RWPE2 (cell line): ENCODE results near the gene NOP9.

Source experiments
- ATAC-seq: fragments of 200-7000 bp; cut with Tn5 transposase; 3 replicates; pipeline ENCODE4 v1.9.1; 2021; ENCODE audit warnings: low read depth
- DNase-seq: peaks from one replicate; pipeline ENCODE4 v3.0.0-alpha.2; 2020; ENCODE audit warnings: low spot score
- H3K27ac ChIP-seq: fragments of 450-650 bp; 2 replicates; pipeline ENCODE4 v1.5.1; 2017; ENCODE audit warnings: mild to moderate bottlenecking; ENCODE audit not compliant: poor library complexity, severe bottlenecking
- H3K27me3 ChIP-seq: fragments of 250-450 bp; sonication (Bioruptor Pico); 2 replicates; pipeline ENCODE4 v1.5.1; 2021; ENCODE audit warnings: mild to moderate bottlenecking, moderate library complexity; ENCODE audit not compliant: insufficient read depth, poor library complexity, severe bottlenecking
- H3K36me3 ChIP-seq: fragments of 250-450 bp; sonication (Bioruptor Pico); 2 replicates; pipeline ENCODE4 v1.5.1; 2020; ENCODE audit warnings: low read depth, mild to moderate bottlenecking, moderate library complexity
- H3K4me1 ChIP-seq: fragments of 250-450 bp; sonication (Bioruptor Pico); 2 replicates; pipeline ENCODE4 v1.5.1; 2021; ENCODE audit warnings: mild to moderate bottlenecking, moderate library complexity; ENCODE audit not compliant: insufficient read depth, poor library complexity, severe bottlenecking
- H3K4me3 ChIP-seq: fragments of 250-450 bp; sonication (Bioruptor Pico); 2 replicates; pipeline ENCODE4 v1.5.1; 2021; ENCODE audit warnings: mild to moderate bottlenecking, moderate library complexity; ENCODE audit not compliant: severe bottlenecking
- H3K9me3 ChIP-seq: fragments of 250-450 bp; sonication (Bioruptor Pico); 2 replicates; pipeline ENCODE4 v1.5.1; 2021; ENCODE audit warnings: mild to moderate bottlenecking, moderate library complexity; ENCODE audit not compliant: severe bottlenecking
- CTCF ChIP-seq: fragments of 450-650 bp; IDR thresholded peaks from one replicate; pipeline ENCODE4 v1.5.1; 2017; ENCODE audit warnings: mild to moderate bottlenecking, moderate library complexity; ENCODE audit not compliant: poor library complexity, severe bottlenecking

NOP9 gene

DNA sequence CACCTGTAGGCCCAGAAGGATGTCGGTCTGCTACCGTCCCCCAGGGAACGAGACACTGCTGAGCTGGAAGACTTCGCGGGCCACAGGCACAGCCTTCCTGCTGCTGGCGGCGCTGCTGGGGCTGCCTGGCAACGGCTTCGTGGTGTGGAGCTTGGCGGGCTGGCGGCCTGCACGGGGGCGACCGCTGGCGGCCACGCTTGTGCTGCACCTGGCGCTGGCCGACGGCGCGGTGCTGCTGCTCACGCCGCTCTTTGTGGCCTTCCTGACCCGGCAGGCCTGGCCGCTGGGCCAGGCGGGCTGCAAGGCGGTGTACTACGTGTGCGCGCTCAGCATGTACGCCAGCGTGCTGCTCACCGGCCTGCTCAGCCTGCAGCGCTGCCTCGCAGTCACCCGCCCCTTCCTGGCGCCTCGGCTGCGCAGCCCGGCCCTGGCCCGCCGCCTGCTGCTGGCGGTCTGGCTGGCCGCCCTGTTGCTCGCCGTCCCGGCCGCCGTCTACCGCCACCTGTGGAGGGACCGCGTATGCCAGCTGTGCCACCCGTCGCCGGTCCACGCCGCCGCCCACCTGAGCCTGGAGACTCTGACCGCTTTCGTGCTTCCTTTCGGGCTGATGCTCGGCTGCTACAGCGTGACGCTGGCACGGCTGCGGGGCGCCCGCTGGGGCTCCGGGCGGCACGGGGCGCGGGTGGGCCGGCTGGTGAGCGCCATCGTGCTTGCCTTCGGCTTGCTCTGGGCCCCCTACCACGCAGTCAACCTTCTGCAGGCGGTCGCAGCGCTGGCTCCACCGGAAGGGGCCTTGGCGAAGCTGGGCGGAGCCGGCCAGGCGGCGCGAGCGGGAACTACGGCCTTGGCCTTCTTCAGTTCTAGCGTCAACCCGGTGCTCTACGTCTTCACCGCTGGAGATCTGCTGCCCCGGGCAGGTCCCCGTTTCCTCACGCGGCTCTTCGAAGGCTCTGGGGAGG, 11.3 kb downstream of the NOP9 start, which contains the start of gene LTB4R:
Gene LTB4R (plus strand): TSS at position 857 of the 959 bp plus-strand sequence. CDS start 4,150 bp downstream, outside the sequence.
- Histone ChIP-seq H3K27me3 (no peaks in the 10 kb centered on the region), H3K36me3 (peaks cover 11% of the 10 kb centered on the region), H3K4me3 (no peak within 1 kb of the TSS), H3K9me3 (no peaks in the 10 kb centered on the region), H3K4me1 (peaks cover 25% of the 10 kb centered on the region), H3K27ac (peak within 1 kb of the TSS; percentile 76)
- peak; percentile 34 for TF ChIP-seq CTCF
- peak; percentile 35 for ATAC-seq
- DNase-seq, result no peak

- H3K4me3 ChIP-seq, result no peak overlapping the region
These were observed 12.4 kb downstream of the NOP9 start for GRCh38 chr14:24311837-24312615.

GRCh38 chr14:24312736-24313507, 13.3 kb downstream of the NOP9 start:
- no peak overlapping the region for H3K27ac ChIP-seq
- H3K9me3 ChIP-seq, result no peaks in the 10 kb centered on the region
- peaks cover 35% of the 10 kb centered on the region for H3K4me1 ChIP-seq
- ATAC-seq (no peak), DNase-seq (no peak)
- peaks cover 8% of the 10 kb centered on the region for H3K36me3 ChIP-seq
- no peaks in the 10 kb centered on the region for H3K27me3 ChIP-seq
- no peak for TF ChIP-seq CTCF
- no peak overlapping the region for H3K4me3 ChIP-seq

More at GRCh38 chr14:24311837-24312615, 12.4 kb downstream of the NOP9 start:
- H3K9me3 ChIP-seq, result no peaks in the 10 kb centered on the region
- peaks cover 8% of the 10 kb centered on the region for H3K36me3 ChIP-seq
- no peak overlapping the region for H3K27ac ChIP-seq
- DNase-seq, result no peak
- TF ChIP-seq CTCF, result no peak
- H3K27me3 ChIP-seq, result no peaks in the 10 kb centered on the region
- no peak for ATAC-seq
- peaks cover 29% of the 10 kb centered on the region for H3K4me1 ChIP-seq

GRCh38 chr14:24313913-24314312, 14.3 kb downstream of the NOP9 start:
- no peaks in the 10 kb centered on the region for H3K27me3 ChIP-seq
- H3K9me3 ChIP-seq, result no peaks in the 10 kb centered on the region
- H3K4me1 ChIP-seq, result peaks cover 35% of the 10 kb centered on the region
- peak overlapping the region; percentile 2 for H3K27ac ChIP-seq
- H3K36me3 ChIP-seq, result peaks cover under 1% of the 10 kb centered on the region
- TF ChIP-seq CTCF, result no peak
- H3K4me3 ChIP-seq, result no peak overlapping the region
- no peak for DNase-seq
- ATAC-seq, result no peak
